H1 (cell line): Measurements from ENCODE around the gene NOS1AP. TPM values are rescaled to one million over a fixed set of nuclear protein-coding genes. Genes with fewer than 3 reads are reported as not detected.

Experiments
- CTCF ChIA-PET: fragments of 300-600 bp; sonication (Branson Sonifier 250); formaldehyde crosslinking; loops from one replicate; lab custom pipeline; 2021; ENCODE audit not compliant: partially characterized antibody; lab: Charles Lee
- POLR2A ChIA-PET: fragments of 300-600 bp; sonication (Branson Sonifier 250); formaldehyde crosslinking; loops from one replicate; lab custom pipeline; 2021; ENCODE audit warnings: inconsistent platforms; ENCODE audit not compliant: partially characterized antibody; lab: Charles Lee
- DNase-seq, 2 experiments: peaks; one replicate each; pipeline versions ENCODE4 v3.0.0 to v3.0.0-alpha.2; 2010 to 2022; ENCODE audit warnings: low spot score in 2 of 2, low read depth in 1 of 2, mixed read lengths in 1 of 2
- FAIRE-seq: peaks from 2 replicates; lab custom pipeline; 2011; peaks lifted over from hg19 to GRCh38; lab: Jason Lieb, UNC
- H2AFZ ChIP-seq: 2 replicates; pipeline ENCODE4 v1.8.1; 2012; ENCODE audit warnings: low read length, inconsistent platforms
- H2AK5ac ChIP-seq: 2 replicates; pipeline ENCODE4 v1.6.1; 2013; ENCODE audit warnings: low read depth, low read length
- H2BK120ac ChIP-seq: replicated peaks from 2 replicates; pipeline ENCODE3; 2013; ENCODE audit warnings: low read depth, low read length, inconsistent platforms
- H2BK12ac ChIP-seq: 2 replicates; pipeline ENCODE4 v1.6.1; 2013; ENCODE audit warnings: low read depth, low read length
- H2BK15ac ChIP-seq: 2 replicates; pipeline ENCODE4 v1.6.1; 2013; ENCODE audit warnings: low read length
- H2BK20ac ChIP-seq: 2 replicates; pipeline ENCODE4 v1.6.1; 2013; ENCODE audit warnings: low read length
- H2BK5ac ChIP-seq: 2 replicates; pipeline ENCODE4 v1.6.1; 2013; ENCODE audit warnings: low read depth, low read length
- H3K14ac ChIP-seq: 2 replicates; pipeline ENCODE4 v1.6.1; 2013; ENCODE audit warnings: inconsistent platforms; ENCODE audit not compliant: insufficient read length
- H3K18ac ChIP-seq: 2 replicates; pipeline ENCODE4 v1.6.1; 2013; ENCODE audit warnings: low read length; ENCODE audit errors: extremely low read depth
- H3K23ac ChIP-seq: 2 replicates; pipeline ENCODE4 v1.6.1; 2013; ENCODE audit warnings: inconsistent platforms; ENCODE audit not compliant: insufficient read length
- H3K23me2 ChIP-seq: 2 replicates; pipeline ENCODE4 v1.6.1; 2013; ENCODE audit warnings: low read depth, low read length
- H3K27ac ChIP-seq: 2 replicates; pipeline ENCODE4 v1.6.1; 2011; ENCODE audit warnings: low read depth, low read length, inconsistent platforms
- H3K27me3 ChIP-seq, 4 experiments: replicated peaks in 1 of 4; 1 replicate in 1 of 4; 2 replicates in 3 of 4; pipeline versions ENCODE4 v1.6.1 to v1.8.1; 2011 to 2013; ENCODE audit warnings: low read length in 3 of 4, mild to moderate bottlenecking in 3 of 4, inconsistent platforms in 2 of 4, mixed read lengths in 2 of 4, moderate library complexity in 1 of 4; ENCODE audit not compliant: control insufficient read depth in 3 of 4, insufficient read depth in 3 of 4; ENCODE audit errors: extremely low read depth in 1 of 4
- H3K36me3 ChIP-seq, 4 experiments: 2 replicates each; pipeline versions ENCODE4 v1.6.1 to v1.8.1; 2011 to 2013; ENCODE audit warnings: mild to moderate bottlenecking in 4 of 4, low read length in 3 of 4, moderate library complexity in 2 of 4, control low read depth in 1 of 4, inconsistent platforms in 1 of 4; ENCODE audit not compliant: insufficient read depth in 4 of 4, control insufficient read depth in 2 of 4
- H3K4ac ChIP-seq: replicated peaks from 2 replicates; pipeline ENCODE3; 2013; ENCODE audit warnings: low read length, low read depth, mixed read lengths, inconsistent platforms; ENCODE audit not compliant: insufficient read length
- H3K4me1 ChIP-seq, 4 experiments: replicated peaks in 1 of 4; 1 replicate in 1 of 4; 2 replicates in 3 of 4; pipeline versions ENCODE4 v1.6.1 to v1.8.1; 2011 to 2013; ENCODE audit warnings: low read length in 3 of 4, inconsistent platforms in 2 of 4, mixed read lengths in 1 of 4; ENCODE audit not compliant: insufficient read depth in 4 of 4, control insufficient read depth in 3 of 4
- H3K4me2 ChIP-seq, 2 experiments: 2 replicates each; pipeline versions ENCODE4 v1.6.1 to v1.8.1; 2011 to 2013; ENCODE audit warnings: low read depth in 2 of 2, low read length in 2 of 2, control low read depth in 1 of 2, inconsistent platforms in 1 of 2, mild to moderate bottlenecking in 1 of 2; ENCODE audit not compliant: insufficient read depth in 1 of 2
- H3K4me3 ChIP-seq, 4 experiments: fragments of 200-600, 300-600 bp in 1 of 4; sonication (generic), shearing (Covaris generic), sonication (Bioruptor Twin) in 1 of 4; 2 replicates each; pipeline versions ENCODE4 v1.5.1 to v1.8.1; 2011 to 2016; ENCODE audit warnings: low read length in 4 of 4, low read depth in 3 of 4, control low read depth in 2 of 4, inconsistent platforms in 2 of 4, mild to moderate bottlenecking in 2 of 4, mixed read lengths in 1 of 4, moderate library complexity in 1 of 4; ENCODE audit not compliant: insufficient read depth in 2 of 4; ENCODE audit errors: extremely low read depth in 1 of 4
- H3K56ac ChIP-seq: replicated peaks from 2 replicates; pipeline ENCODE3; 2013; ENCODE audit warnings: low read depth, mild to moderate bottlenecking, mixed read lengths, low read length, inconsistent platforms; ENCODE audit not compliant: insufficient read length
- H3K79me1 ChIP-seq: 2 replicates; pipeline ENCODE4 v1.6.1; 2013; ENCODE audit warnings: low read depth, low read length, control low read depth
- H3K79me2 ChIP-seq, 2 experiments: 2 replicates each; pipeline versions ENCODE4 v1.6.1 to v1.8.1; 2012 to 2013; ENCODE audit warnings: low read length in 2 of 2, mild to moderate bottlenecking in 2 of 2, inconsistent platforms in 1 of 2; ENCODE audit not compliant: insufficient read depth in 2 of 2, control insufficient read depth in 1 of 2
- H3K9ac ChIP-seq, 4 experiments: replicated peaks in 1 of 4; 1 replicate in 1 of 4; 2 replicates in 3 of 4; pipeline versions ENCODE4 v1.6.1 to v1.8.1; 2011 to 2013; ENCODE audit warnings: low read depth in 3 of 4, low read length in 3 of 4, control low read depth in 2 of 4, mild to moderate bottlenecking in 2 of 4, moderate library complexity in 2 of 4, inconsistent platforms in 1 of 4; ENCODE audit errors: extremely low read depth in 1 of 4
- H3K9me3 ChIP-seq, 2 experiments: 2 replicates each; pipeline versions ENCODE4 v1.6.1 to v1.8.1; 2012 to 2013; ENCODE audit warnings: mild to moderate bottlenecking in 2 of 2, moderate library complexity in 2 of 2, control low read depth in 1 of 2, inconsistent platforms in 1 of 2, low read depth in 1 of 2, low read length in 1 of 2, mixed read lengths in 1 of 2; ENCODE audit not compliant: insufficient read depth in 2 of 2
- H4K20me1 ChIP-seq, 2 experiments: replicated peaks in 1 of 2; 2 replicates each; pipeline versions ENCODE3 to v1.8.1; 2011 to 2013; ENCODE audit warnings: inconsistent platforms in 2 of 2, low read length in 2 of 2, mild to moderate bottlenecking in 1 of 2; ENCODE audit not compliant: insufficient read depth in 2 of 2, control insufficient read depth in 1 of 2
- H4K5ac ChIP-seq: 2 replicates; pipeline ENCODE4 v1.6.1; 2013; ENCODE audit warnings: low read length, low read depth, mixed read lengths, inconsistent platforms; ENCODE audit not compliant: insufficient read length
- H4K8ac ChIP-seq: 2 replicates; pipeline ENCODE4 v1.8.0; 2013; ENCODE audit warnings: mild to moderate bottlenecking, moderate library complexity, low read length, inconsistent platforms; ENCODE audit not compliant: insufficient read depth; ENCODE audit errors: extremely low read depth
- H4K91ac ChIP-seq: replicated peaks from 2 replicates; pipeline ENCODE3; 2013; ENCODE audit warnings: low read length, mixed read lengths, inconsistent platforms; ENCODE audit not compliant: insufficient read length
- ASH2L ChIP-seq: fragments of 200-600, 300-600 bp; sonication (generic); IDR thresholded peaks from one replicate; pipeline ENCODE4 v1.7.1; 2017; ENCODE audit warnings: low read length
- BRCA1 ChIP-seq: IDR thresholded peaks from 2 replicates; pipeline ENCODE4 v1.6.1; 2012; ENCODE audit warnings: low read depth, low read length, improper control_type of control experiment
- CREB1 ChIP-seq: IDR thresholded peaks from 2 replicates; pipeline ENCODE4 v1.6.1; 2012; ENCODE audit warnings: inconsistent platforms
- EZH2 ChIP-seq: fragments of 200-600 bp; sonication (generic); IDR thresholded peaks from 2 replicates; pipeline ENCODE4 v1.7.1; 2012; ENCODE audit warnings: low read depth, mild to moderate bottlenecking, moderate library complexity, low read length, inconsistent platforms; ENCODE audit not compliant: severe bottlenecking
- HDAC6 ChIP-seq: IDR thresholded peaks from one replicate; pipeline ENCODE4 v1.7.1; 2012; ENCODE audit warnings: low read depth, mild to moderate bottlenecking, inconsistent platforms, low read length, moderate library complexity
- JUND ChIP-seq: IDR thresholded peaks from 2 replicates; pipeline ENCODE4 v1.6.1; 2011; ENCODE audit warnings: mild to moderate bottlenecking, improper control_type of control experiment, low read length
- KDM1A ChIP-seq: fragments of 200-600, 300-600 bp; sonication (generic); IDR thresholded peaks from 2 replicates; pipeline ENCODE4 v1.7.1; 2016; ENCODE audit warnings: mild to moderate bottlenecking, low read length, borderline replicate concordance
- KDM5A ChIP-seq: fragments of 200-600 bp; IDR thresholded peaks from 2 replicates; pipeline ENCODE4 v1.7.1; 2012; ENCODE audit warnings: mild to moderate bottlenecking, low read length, inconsistent platforms, mixed read lengths
- POLR2A ChIP-seq, 2 experiments: IDR thresholded peaks; 1 replicate in 1 of 2; 2 replicates in 1 of 2; pipeline ENCODE4 v1.6.1; 2011; ENCODE audit warnings: low read depth in 2 of 2, low read length in 2 of 2, mild to moderate bottlenecking in 2 of 2; ENCODE audit errors: control extremely low read depth in 1 of 2
- RAD21 ChIP-seq, 2 experiments: IDR thresholded peaks in 1 of 2; conservative IDR thresholded peaks in 1 of 2; 2 replicates each; pipeline ENCODE4 v1.6.1; 2011; ENCODE audit warnings: low read depth in 2 of 2, low read length in 2 of 2, improper control_type of control experiment in 1 of 2, inconsistent platforms in 1 of 2, mild to moderate bottlenecking in 1 of 2, moderate library complexity in 1 of 2
- SRF ChIP-seq: IDR thresholded peaks from 2 replicates; pipeline ENCODE4 v1.6.1; 2011; ENCODE audit warnings: mild to moderate bottlenecking, low read depth, low read length, moderate library complexity
- WGBS, 2 experiments: shearing (Covaris generic) in 1 of 2; methylation state at CpG; one replicate each; pipeline versions ENCODE4 v1.1.6 to v1.1.7; 2013 to 2015; ENCODE audit warnings: low lambda C conversion rate in 2 of 2, mixed read lengths in 2 of 2, inconsistent platforms in 1 of 2, low coverage in 1 of 2, missing lambda C conversion rate in 1 of 2; ENCODE audit not compliant: insufficient replicate concordance in 2 of 2, insufficient coverage in 1 of 2, insufficient read length in 1 of 2; ENCODE audit errors: extremely low coverage in 1 of 2, missing lambda C conversion rate in 1 of 2; 5-methylcytosine and 5-hydroxymethylcytosine counted together
- polyA plus RNA-seq, 7 experiments: library from polyadenylated mRNA; depleted of rRNA in 3 of 7; stranded (reverse) in 5 of 7; unstranded in 2 of 7; fragments of >200 nt in 5 of 7; fragments of 200-250 nt in 2 of 7; gene quantifications; 1 replicate in 5 of 7; 2 replicates in 1 of 7; 4 replicates in 1 of 7; pipeline versions ENCODE4 v1.2.1 to v1.2.3, GENCODE V29; 2011 to 2013; ENCODE audit warnings: missing spikeins in 2 of 7, mixed read lengths in 2 of 7
- total RNA-seq: library from RNA; stranded (reverse); fragmentation: NEBNext Ultra II Directional; extraction: Animal tissue kit (Norgen Biotek cat#: 25700); gene quantifications from 2 replicates; pipeline ENCODE4 v1.2.1, GENCODE V29; 2021

Gene NOS1AP
- total and polyA plus RNA-seq, 2 of the 8 experiments (the other 6 are each of a cell fraction or from before 2014, with no cell fraction given), result 2.4 to 12.1 TPM

GRCh38 chr1:162091681-162092524 is 22.4 kb downstream of the NOS1AP start:
- Histone ChIP-seq H4K8ac (no peak overlapping the region), H2BK5ac (peak overlapping the region; percentile 76; the same call in 1 of the 2 replicates), H4K20me1 (peaks cover 5 to 13% of the 10 kb centered on the region in 2 experiments), H3K4me1 (peaks cover 4 to 17% (median 11%) of the 10 kb centered on the region in 4 experiments; a peak in 6 of 7 replicates), H3K23ac (no peak overlapping the region), H2BK20ac (no peak overlapping the region), H2AFZ (no peak overlapping the region), H3K4me2 (peak overlapping the region; percentile 61 to 64), H3K9ac (peak overlapping the region in 1 of 4 experiments; percentile 34; a peak in 1 of 7 replicates), H2BK120ac (no peak overlapping the region), H2AK5ac (0 out of 2 replicates have a peak overlapping the region, but pooled peaks have one; percentile 29), H2BK15ac (no peak overlapping the region), H4K91ac (no peak overlapping the region), H4K5ac (no peak overlapping the region), H3K9me3 (no peaks in the 10 kb centered on the region), H3K14ac (no peak overlapping the region), H3K27me3 (peaks cover 0 to 5% (median 2%) of the 10 kb centered on the region in 4 experiments; a peak in 4 of 7 replicates), H3K36me3 (no peaks in the 10 kb centered on the region), H2BK12ac (peak overlapping the region; percentile 92), H3K79me1 (peaks cover 3% of the 10 kb centered on the region), H3K4me3 (peak overlapping the region in 3 of 4 experiments; percentile 17 to 41 (median 26); a peak in 4 of 8 replicates), H3K27ac (no peak overlapping the region), H3K23me2 (no peaks in the 10 kb centered on the region; the same call in 1 of the 2 replicates), H3K56ac (no peak overlapping the region), H3K79me2 (peaks cover 0 to 56% of the 10 kb centered on the region in 2 experiments; a peak in 3 of 4 replicates), H3K4ac (no peak overlapping the region), H3K18ac (no peak overlapping the region)
- CTCF ChIA-PET, result interaction anchor here (0.7 to 1.3 kb wide), 4 partner anchors 21 to 138 kb away, joined by 3 to 5 read pairs (median 4); no protein-coding TSS in a partner anchor
- POLR2A ChIA-PET, result interaction anchor here (0.7 to 2.7 kb wide), 8 partner anchors 11 to 109 kb away, joined by 3 to 16 read pairs (median 4); partner anchors contain the start of gene NOS1AP
- FAIRE-seq (peak; percentile 100), DNase-seq (peak; percentile 56 to 70)
- 2% methylated on average over 4 of the region's 4 CpGs; no CpG with 5 or more reads in 1 of the 2 experiments for WGBS, 2 experiments
- no peak for TF ChIP-seq KDM5A
- no peak for TF ChIP-seq KDM1A
- TF ChIP-seq POLR2A (IDR thresholded peaks at IDR 0.05; ENCODE audit: control extremely low read depth in 1 of 2, low read depth in 2 of 2, low read length in 2 of 2), result no peak
- no peak for TF ChIP-seq HDAC6
- no peak for TF ChIP-seq BRCA1
- TF ChIP-seq CREB1, result no peak
- peak; percentile 19; a peak in 2 of 4 replicates for TF ChIP-seq RAD21 (IDR thresholded peaks at IDR 0.05 in 1 of 2, conservative IDR thresholded peaks at IDR 0.05 in 1 of 2; ENCODE audit: low read depth in 2 of 2, low read length in 2 of 2)
- no peak for TF ChIP-seq EZH2
- no peak for TF ChIP-seq ASH2L
- no peak for TF ChIP-seq SRF
- no peak for TF ChIP-seq JUND
